GM21528 (cell line): ENCODE measurements around the gene CFP.

Experiments used
- ATAC-seq: cut with Tn5 transposase; IDR thresholded peaks from one replicate; pipeline ENCODE4 v1.9.1; 2021; ENCODE audit warnings: mild to moderate bottlenecking, moderate library complexity; ENCODE audit not compliant: unreplicated experiment, low FRiP score

CFP gene

DNA sequence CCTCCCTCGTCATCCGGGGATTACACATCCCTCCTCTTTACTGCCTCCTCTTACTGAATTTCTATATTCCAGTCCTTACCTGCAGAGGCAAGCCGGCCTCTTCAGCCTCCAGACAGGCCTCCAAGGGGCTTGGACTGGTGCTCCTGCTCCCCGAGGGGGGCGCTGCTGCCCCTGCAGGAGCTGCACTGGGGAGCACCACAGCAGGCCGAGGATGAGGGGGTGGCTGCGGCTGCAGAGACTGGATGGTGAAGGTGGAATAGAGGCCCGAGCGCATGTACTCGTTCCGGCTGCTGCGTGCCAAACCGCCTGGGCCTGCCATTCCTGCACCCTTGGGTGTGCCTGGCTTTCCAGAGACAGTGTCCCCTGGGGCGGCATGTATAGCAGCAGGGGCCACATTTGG, 9.1 kb upstream of the CFP start:
- ATAC-seq = no peak

DNA sequence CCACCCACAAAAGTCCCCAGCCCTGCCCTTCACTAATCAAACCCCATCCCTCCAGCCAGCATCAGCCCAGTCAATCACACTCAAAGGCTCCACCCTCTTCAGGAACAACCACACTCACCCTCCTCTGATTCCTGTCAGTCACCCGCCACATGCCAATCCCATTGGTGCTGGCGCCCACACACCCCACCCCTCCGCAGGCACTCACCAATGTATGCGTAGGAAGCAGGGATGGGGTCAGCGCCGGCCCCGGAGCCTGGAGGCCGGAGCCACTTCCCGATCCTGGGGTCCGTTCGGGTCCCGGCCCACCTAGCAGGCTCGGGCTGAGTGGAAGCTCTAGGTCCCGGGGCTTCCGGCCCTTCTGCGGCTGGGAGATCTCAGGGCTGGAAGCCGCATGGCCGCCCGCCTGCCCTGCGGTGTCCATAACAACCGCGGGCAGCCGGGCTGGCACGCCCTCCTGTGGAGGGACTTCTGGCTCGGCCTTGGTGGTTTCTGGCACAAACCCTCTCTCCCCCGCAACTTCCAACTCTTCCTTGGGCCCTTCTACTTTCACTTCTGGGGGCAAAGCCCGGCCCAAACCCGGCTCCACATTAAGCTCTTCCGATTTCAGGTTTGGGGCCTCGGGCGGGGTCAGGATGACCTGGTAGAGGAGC, 7.9 kb upstream of the CFP start:
- ATAC-seq = no peak

DNA sequence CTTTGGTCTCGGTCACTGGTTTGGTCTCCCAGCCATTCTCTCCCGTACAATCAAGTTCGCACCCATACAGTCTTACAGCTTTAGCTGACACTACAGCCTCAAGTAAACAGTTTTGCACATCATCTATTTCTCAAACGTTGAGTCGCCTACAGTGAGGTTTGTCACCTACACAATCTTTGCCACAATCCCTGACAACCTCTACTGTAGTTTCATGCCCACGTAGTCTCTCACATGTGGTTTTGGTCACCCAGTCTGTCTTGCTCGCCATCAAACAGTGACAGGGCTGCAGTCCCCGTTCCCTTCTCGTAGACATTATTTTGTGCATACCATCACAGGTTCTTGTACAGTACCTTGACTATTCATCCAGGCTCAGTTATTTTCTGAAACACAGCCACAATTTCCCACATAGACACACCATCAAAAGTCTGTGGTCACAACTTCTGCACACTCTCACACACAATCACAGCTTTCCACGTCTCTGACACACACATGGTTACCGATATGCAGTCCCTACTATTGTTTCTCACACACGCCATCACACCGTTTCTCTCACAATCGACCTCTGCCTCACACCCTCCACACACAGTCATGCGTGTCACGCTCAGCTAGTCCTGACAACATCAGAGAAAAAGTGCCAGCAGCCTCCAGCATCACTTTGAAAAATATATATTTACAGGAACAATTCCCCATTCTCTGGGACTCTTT, 5.3 kb upstream of the CFP start:
- ATAC-seq = no peak

DNA sequence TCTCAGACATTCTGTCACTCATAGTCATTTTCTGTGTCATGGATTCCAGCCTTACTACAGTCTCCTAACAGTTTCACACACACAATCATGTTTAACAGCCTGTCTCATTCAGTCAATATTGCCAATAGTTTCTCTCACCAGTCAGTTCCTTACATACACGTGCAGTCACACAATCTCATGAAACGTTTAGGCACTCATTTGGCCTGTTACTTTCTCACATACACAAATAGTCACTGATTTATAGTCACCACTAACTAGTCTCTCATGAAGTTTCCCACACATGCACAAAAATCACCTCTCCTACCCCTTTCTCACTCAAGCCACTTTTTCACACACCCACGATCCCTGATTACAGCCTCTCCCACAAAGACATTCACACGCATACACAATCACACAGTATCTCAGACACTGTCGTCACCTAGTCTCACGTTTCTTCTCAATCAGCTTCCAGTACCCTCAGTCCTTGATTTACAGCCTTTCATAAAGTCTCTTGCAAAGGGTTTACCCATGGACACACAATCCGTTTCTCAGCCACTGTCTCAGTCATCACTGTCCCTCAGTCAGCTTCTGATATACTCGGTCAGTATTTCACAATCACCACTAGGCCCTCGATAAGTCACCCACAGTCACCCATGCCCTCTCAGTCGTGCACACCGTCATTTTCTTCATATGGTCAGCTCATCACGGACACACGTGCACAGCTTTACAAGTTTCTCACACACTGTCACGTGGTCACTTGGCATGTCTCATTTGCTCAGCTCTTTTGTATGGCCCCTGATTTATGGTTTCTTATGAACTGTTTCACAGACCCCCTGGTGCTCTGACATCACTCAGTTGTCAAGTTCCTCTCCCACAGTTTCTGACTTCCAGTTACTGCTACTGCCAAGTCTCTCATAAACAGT, 4.2 kb upstream of the CFP start:
- ATAC-seq = no peak

DNA sequence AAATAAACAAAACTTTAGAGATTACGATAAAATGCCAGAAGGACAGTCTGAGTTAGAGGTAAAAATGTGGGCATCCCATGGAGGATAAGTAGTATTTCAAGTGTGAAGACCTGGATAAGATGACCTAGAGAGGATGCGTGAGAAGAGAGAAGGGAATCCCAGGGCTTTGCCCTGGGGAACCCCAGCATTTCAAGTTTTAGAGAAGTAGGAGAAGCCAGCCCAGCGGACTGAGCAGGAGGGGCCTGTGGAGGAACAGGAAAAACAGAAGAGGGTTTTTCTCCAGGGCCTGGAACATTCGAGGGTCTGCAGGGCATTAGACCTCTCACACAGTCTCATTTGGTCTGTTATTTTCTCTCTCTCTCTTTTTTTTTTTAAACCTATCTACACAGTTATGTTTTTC, 2.9 kb upstream of the CFP start:
- no peak for ATAC-seq

DNA sequence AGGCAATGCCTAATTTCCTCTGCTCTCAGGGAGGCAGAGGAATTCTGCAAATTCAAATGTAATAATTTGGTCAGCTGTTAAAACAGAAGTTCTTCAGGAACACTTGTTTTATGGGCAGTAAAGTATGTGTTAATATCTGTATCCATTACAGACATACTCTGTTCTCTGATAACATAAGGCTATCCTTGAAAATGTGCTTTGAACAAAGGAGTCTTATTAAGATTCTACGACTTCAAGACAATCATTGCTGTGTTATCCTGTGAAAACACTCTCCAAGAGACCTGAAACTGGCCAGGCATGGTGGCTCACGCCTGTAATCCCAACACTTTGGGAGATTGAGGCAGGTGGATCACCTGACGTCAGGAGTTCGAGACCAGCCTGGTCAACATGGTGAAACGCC, 1.9 kb upstream of the CFP start:
- no peak for ATAC-seq

DNA sequence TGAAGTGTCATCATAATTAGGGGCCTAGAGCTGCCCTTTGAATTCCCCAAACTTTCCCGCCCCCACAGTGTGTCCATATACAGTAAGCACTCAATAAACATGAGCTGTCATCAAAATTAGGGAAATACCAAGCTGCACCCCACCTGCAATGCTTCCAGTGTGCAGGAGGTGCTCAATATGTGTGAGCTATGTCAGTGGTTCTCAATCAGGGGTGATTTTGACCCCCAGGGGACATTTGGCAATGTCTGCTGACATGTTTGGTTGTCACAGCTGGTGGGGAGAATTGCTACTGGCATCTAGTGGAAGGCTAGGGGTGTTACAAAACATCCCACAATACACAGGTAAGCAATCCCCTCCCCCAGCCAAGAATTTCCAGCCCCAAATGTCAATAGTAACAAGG, 748 bp downstream of the CFP start:
- no peak for ATAC-seq

DNA sequence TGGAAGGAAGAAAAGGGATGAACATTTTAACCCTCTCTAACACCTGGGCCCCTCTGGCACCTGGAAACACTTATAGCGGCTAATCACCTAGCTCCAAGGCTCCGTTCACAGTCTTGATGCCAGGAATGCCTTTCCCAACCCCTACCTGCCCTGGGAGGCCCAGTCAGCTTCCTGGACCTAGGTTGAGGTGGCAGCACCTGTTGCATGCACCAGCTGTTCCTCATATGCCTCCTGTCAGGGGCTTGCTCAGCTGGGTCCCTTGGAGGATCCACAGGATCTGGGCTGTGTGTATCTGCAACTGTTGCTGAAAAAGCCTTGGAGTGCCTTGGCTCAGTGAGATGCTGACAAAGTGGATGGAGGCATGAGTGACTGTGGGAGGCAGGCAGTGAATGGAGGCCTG, 4.4 kb downstream of the CFP start:
- no peak for ATAC-seq

DNA sequence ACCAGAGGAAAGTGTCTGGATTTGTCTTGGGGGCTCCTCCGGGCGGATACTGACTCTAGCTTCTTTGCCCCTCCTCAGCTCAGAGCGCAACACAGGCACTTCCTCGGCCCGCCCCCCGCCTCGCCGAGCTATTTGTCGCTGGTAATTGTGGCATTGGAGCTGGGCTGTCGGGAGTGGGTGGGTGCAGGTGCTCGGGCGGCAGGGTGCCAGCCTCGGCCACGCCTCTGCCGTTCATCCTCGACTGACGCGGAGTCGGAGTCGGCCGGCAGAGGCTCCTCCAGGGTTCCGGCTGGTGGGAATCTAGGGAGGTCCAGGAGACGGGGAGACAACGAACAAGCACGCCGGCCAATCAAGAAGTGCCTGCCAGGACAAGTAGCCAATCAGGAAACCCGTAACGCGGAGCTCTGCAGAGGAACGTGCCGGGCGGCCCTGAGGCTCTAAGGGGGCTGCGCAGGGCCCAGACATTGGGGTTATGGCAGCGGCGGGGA, 6.1 kb downstream of the CFP start:
- ATAC-seq = no peak

DNA sequence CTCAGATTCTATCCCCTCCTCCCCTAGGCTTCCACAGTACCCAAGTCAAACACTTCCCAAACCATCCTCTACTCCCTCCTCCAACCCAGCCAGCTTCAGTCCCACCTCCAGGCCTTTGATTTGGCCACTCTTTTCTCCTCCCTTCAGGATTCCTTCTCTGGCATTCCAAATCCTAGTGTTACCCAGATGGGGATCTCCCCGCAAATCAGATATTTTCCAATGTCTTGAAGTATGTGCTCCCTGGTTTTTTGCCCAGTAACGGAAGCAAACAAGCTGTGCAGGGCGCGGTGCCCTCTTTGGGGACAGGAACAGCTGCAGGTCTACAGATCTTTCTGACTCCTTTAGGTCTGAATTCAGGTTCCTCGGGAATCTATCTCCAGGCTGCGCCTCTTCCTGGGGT, 7.9 kb downstream of the CFP start:
- no peak for ATAC-seq

DNA sequence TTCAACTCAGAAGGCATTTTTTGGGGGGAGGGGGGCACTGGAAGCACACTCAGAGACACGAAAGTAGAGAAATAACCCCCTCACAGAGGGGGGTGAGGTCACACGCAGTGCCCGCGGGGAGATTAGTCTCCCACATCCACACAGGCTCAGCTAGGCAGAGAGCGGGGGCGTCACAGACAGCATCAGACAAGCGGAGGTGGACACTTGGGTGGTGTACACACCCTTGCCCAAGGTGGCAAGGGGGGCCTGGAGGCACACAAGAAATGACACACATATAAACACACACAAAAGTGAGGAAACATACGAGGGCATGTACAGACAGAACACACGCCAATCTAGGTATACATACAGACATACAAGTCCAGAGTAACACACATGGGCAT, 9.4 kb downstream of the CFP start:
- ATAC-seq = no peak

DNA sequence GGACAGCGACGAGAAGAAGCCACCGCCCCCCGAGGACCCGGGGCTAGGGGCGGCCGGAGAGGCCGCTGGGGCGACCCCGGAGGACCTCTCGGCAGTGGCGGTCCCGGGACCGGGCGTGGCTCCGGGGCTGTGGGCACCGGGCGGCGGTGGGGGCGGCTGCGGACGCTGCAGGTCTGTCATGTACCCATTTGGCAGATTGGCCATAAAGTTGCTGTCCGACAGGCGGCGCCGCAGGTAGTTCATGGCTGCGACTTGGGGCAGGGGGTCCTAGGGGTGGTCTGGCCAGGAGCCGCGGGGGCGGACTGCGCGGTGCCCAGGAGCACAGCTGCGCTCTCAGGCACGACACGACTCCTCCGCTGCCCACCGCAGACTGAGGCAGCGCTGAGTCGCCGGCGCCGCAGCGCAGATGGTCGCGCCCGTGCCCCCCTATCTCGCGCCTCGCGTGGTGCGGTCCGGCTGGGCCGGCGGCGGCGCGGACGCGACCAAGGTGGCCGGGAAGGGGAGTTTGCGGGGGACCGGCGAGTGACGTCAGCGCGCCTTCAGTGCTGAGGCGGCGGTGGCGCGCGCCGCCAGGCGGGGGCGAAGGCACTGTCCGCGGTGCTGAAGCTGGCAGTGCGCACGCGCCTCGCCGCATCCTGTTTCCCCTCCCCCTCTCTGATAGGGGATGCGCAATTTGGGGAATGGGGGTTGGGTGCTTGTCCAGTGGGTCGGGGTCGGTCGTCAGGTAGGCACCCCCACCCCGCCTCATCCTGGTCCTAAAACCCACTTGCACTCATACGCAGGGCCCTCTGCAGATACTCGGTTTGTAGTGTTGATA, 10.0 kb downstream of the CFP start, which contains the start of gene SYN1:
TSS of gene SYN1 (minus strand) at position 372 of the 817 bp plus-strand sequence. CDS start at position 243, 129 bp downstream.
- no peak for ATAC-seq

DNA sequence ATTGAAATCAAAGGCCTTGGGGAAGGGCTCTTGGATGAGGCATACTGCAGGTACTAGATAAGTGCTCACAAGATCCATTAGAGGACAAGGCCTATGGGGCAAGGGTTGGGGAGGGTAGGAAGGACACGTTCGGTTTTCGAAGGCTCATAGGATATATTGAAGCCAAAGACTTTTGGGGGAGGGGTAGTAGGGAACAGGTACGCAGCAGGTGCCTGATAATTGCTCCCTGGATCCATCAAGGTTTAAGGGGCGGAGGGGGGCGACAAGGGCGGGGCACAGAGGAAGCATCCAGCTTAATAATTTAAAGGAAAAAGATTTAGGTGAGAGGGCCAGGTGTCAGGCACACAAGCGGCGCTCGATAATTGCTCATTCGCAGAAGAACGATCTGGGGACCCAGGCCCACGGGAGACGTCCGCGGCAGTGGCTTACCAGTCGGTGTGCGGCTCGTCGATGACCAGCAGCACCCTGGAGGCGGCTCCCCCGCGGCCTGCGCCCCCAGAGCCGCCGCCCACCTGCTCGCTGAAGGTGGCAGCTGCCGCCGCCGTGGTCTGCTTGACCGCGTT, 10.7 kb downstream of the CFP start:
- ATAC-seq = no peak

DNA sequence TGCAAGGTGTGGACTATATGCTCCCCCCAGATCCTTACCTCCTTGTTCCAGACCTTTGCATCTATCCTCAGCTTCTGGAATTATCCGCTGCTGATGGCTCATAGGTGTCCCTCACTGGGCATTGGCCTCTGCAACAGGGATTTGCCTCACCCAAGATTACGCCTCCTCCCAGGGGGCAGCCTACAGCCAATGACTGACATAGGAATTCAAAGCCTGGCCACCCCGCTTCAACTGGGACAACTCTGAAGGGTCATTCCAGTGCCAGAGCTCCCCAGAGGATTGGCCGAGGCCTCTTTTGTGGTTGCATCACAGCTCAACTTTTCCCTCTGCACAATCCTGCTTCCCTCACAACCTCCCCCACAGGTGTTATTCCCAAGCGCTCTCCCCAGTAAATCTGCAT, 15.1 kb downstream of the CFP start:
- no peak for ATAC-seq

DNA sequence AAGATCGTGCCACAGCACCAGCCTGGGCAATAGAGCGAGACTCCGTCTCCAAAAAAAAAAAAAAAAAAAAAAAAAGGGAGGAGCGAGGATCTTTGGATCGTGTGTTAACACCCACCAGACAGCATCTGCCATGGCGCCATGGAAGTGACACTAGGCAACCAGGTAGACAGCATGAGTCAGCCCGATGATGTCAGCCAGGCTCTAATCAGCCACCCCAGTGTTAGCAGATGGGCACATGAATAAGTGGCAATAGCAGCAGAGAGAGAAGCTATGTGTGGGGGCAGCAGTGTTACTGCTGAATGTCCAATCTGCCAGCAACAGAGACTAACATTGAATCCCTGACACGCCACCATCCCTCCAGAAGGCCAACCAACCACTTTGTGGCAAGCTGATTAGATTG, 16.6 kb downstream of the CFP start:
- ATAC-seq = no peak

DNA sequence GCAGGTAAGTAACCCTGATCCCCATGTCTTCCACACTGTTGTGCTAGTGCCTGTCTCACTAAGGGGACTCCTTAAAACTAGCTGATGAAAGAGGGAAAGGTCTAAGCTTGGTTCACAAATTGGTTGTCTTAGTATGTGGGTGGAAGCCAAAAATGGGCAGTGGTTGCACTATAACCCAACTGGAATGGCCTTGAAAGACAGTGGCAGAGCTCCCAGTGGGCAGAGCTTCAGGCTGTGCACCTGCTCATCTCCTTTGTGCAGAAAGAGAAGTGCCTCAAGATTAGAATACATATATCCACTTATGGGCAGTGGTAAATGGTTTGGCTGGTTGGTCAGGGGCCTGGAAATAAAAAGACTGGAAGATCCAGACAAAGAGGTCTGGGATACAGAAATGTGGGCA, 17.3 kb downstream of the CFP start:
- ATAC-seq = no peak

DNA sequence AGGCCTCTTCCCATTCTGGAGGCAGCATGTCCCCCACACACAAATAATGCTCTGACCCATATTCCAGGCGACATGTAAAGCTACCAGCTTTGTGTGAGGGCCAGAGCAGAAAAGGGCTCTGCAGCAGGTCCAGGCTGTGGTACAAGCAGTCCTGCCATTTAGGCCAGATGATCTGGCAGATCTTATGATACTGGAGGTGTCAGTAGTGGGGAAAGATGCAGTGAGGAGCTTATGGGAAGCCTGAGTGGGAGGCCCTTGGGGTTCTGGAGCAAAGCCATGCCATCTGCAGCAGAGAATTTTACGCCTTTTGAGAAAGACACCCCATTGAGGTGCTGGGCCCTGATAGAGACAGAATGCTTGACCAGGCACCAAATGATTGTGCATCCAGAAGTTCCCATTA, 17.8 kb downstream of the CFP start:
- ATAC-seq = no peak

DNA sequence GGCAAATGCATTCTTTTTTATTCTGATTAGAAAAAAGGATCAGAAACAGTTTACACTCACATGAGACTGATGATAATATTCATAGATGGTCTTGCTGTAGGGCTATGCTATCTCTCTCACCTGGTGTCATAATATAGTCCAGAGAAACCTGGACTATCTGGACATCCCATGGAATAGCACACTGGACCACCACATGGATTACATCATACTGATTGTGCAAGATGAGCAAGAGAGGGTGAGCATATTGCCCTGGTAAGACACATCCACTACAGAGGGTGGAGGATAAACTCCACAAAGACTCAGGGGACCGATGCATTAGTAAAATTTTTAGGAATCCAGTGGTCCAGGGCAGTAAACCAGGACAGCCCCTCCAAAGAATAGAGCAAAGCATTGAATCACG, 18.2 kb downstream of the CFP start:
- ATAC-seq = no peak

DNA sequence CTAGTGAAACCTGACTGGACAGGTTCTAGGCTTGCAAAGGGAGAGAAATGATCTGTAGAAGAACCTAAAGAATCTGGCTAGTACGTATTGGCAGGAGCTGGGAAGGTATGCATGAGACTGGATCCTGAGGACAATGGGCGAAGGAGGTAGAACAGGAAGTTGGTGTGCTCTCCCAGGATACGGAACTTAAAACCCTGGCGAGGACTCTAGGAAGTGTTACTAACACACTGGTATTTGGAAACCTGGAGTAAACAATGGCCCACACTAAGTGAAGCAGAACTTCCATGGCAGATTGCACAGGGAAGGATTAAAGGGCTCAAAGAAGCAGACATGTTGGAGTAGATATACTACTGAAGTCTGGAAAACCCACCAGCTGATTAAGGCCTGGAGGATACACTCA, 19.2 kb downstream of the CFP start:
- no peak for ATAC-seq

DNA sequence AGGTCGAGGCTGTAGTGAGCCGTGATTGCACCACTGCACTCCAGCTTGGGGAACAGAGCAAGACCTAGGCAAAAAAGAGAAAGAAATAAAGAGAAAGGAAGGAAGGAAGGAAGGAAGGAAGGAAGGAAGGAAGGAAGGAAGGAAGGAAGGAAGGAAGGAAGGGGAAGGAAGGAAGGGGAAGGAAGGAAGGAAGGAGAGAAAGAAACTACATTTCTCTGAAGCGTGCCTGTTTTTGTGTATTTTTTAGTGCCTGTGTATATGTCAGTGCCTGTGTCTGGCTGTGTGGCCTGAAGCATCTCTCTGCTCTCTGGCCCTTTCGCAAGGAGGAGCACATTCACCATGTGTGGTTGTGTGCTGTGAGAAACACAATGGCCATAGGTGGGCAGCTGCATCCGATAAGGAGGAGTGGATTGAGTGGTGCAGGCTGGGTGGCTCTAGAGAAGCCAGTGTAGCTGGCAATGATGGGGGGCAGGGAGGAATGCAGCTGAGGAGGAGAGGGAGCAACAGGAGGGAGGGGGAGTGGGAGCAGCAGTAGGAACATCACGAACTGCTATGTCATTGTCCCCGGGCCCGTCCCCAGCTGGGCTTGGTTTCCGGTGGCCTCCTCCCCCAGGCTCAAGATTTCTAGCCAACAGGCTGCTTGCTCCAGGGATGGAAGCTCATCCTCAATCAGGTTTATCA, 21.5 kb downstream of the CFP start:
- ATAC-seq = no peak
